ENCODE measurements around the gene NUP93. TPM values are rescaled to one million over a fixed set of nuclear protein-coding genes. Genes with fewer than 3 reads are reported as not detected.

Gene NUP93
- total and polyA plus RNA-seq, 9 of the 15 experiments (the other 6 are each of a cell fraction or from before 2014, with no cell fraction given): 92.0 to 162 (median 121) TPM

- TF ChIP-seq ZFP91 (CRISPR knock-in tag; IDR thresholded peaks at IDR 0.05) (no peak), MITF (IDR thresholded peaks at IDR 0.05) (no peak), ZNF24 (IDR thresholded peaks at IDR 0.05) (no peak), TCF7 (IDR thresholded peaks at IDR 0.05; ENCODE audit: borderline replicate concordance) (no peak), HMGXB4 (CRISPR knock-in tag; IDR thresholded peaks at IDR 0.05) (no peak), KLF13 (tag; IDR thresholded peaks at IDR 0.05; ENCODE audit: borderline replicate concordance, low read depth) (no peak), DNMT1 (IDR thresholded peaks at IDR 0.05) (no peak), DEAF1 (CRISPR knock-in tag; IDR thresholded peaks at IDR 0.05) (no peak), MYBL2 (IDR thresholded peaks at IDR 0.05; ENCODE audit: low read depth) (no peak), MYBL2 (CRISPR knock-in tag; IDR thresholded peaks at IDR 0.05; ENCODE audit: borderline replicate concordance) (no peak)
Measured at GRCh38 chr16:56765949-56766348, 36.0 kb downstream of the NUP93 start (continued).

Measured in K562 (cell line).